PC-3 (cell line): Measurements from ENCODE around the gene IRX4. TPM values are rescaled to one million over a fixed set of nuclear protein-coding genes. Genes with fewer than 3 reads are reported as not detected.

Source experiments
- ATAC-seq: fragments of 200-7000 bp; cut with Tn5 transposase; 2 replicates; pipeline ENCODE4 v1.9.1; 2020; ENCODE audit warnings: mild to moderate bottlenecking, moderate library complexity
- BruUV-seq: library from RNA; stranded (reverse); fragments of 400-500 nt; replicated peaks from 2 replicates; lab custom pipeline; 2021; lab: Mats Ljungman, UMichigan
- CTCF ChIA-PET: fragments of 300-600 bp; sonication (Branson Sonifier 250); formaldehyde crosslinking; loops from one replicate; lab custom pipeline; 2022; ENCODE audit warnings: antibody characterized with exemption; lab: Charles Lee
- POLR2A ChIA-PET: fragments of 300-600 bp; sonication (Branson Sonifier 250); formaldehyde crosslinking; loops from one replicate; lab custom pipeline; 2022; ENCODE audit warnings: antibody characterized with exemption; ENCODE audit not compliant: unreplicated experiment; lab: Charles Lee
- DNase-seq: peaks from one replicate; pipeline ENCODE4 v3.0.0-alpha.2; 2015
- H2AFZ ChIP-seq: fragments of 300-600 bp; sonication (generic); 2 replicates; pipeline ENCODE4 v1.6.0; 2016; ENCODE audit warnings: antibody characterized with exemption, low read length
- H3F3A ChIP-seq: fragments of 300-600 bp; sonication (generic); one replicate; pipeline ENCODE4 v1.6.0; 2017; ENCODE audit warnings: antibody characterized with exemption, low read length, control low read depth, mild to moderate bottlenecking; ENCODE audit not compliant: unreplicated experiment
- H3K27ac ChIP-seq: fragments of 300-600 bp; sonication (generic); 2 replicates; pipeline ENCODE4 v1.5.1; 2016; ENCODE audit warnings: mild to moderate bottlenecking, low read length
- H3K27me3 ChIP-seq: fragments of 300-600 bp; sonication (generic); 2 replicates; pipeline ENCODE4 v1.6.1; 2016; ENCODE audit warnings: low read length, mixed read lengths
- H3K36me3 ChIP-seq: fragments of 300-600 bp; sonication (generic); 2 replicates; pipeline ENCODE4 v1.6.1; 2016; ENCODE audit warnings: low read depth, mixed run types, low read length, mixed read lengths
- H3K4me1 ChIP-seq: fragments of 300-600 bp; sonication (generic); 2 replicates; pipeline ENCODE4 v1.5.1; 2016; ENCODE audit warnings: low read length; ENCODE audit not compliant: insufficient read depth
- H3K4me2 ChIP-seq: fragments of 300-600 bp; sonication (generic); 2 replicates; pipeline ENCODE4 v1.6.0; 2016; ENCODE audit warnings: low read length
- H3K4me3 ChIP-seq: fragments of 300-600 bp; sonication (generic); 2 replicates; pipeline ENCODE4 v1.5.1; 2016; ENCODE audit warnings: mild to moderate bottlenecking, low read length, mixed read lengths
- H3K79me2 ChIP-seq: fragments of 300-600 bp; sonication (generic); 2 replicates; pipeline ENCODE4 v1.6.1; 2017; ENCODE audit warnings: low read length, mixed read lengths
- H3K9ac ChIP-seq: fragments of 300-600 bp; sonication (generic); 2 replicates; pipeline ENCODE4 v1.6.0; 2016; ENCODE audit warnings: mild to moderate bottlenecking, low read length
- H3K9me2 ChIP-seq: fragments of 300-600 bp; sonication (generic); replicated peaks from 2 replicates; pipeline ENCODE4 v1.6.1; 2016; ENCODE audit warnings: mixed run types, low read length, mixed read lengths
- H3K9me3 ChIP-seq: fragments of 300-600 bp; sonication (generic); 2 replicates; pipeline ENCODE4 v1.6.1; 2016; ENCODE audit warnings: low read length, mixed read lengths
- H4K20me1 ChIP-seq: fragments of 300-600 bp; sonication (generic); 2 replicates; pipeline ENCODE4 v1.6.1; 2016; ENCODE audit warnings: low read length, mixed read lengths
- EZH2 ChIP-seq: fragments of 300-600 bp; sonication (generic); IDR thresholded peaks from one replicate; pipeline ENCODE4 v1.6.1; 2017; ENCODE audit warnings: antibody characterized with exemption, mild to moderate bottlenecking, low read length; ENCODE audit not compliant: unreplicated experiment
- EZH2phosphoT487 ChIP-seq: fragments of 300-600 bp; sonication (generic); IDR thresholded peaks from 2 replicates; pipeline ENCODE4 v1.6.1; 2018; ENCODE audit warnings: mild to moderate bottlenecking, antibody characterized with exemption, low read length, borderline replicate concordance
- intact Hi-C: fragments of 100-400 bp; cut with micrococcal nuclease; formaldehyde crosslinking; loops from 2 replicates; pipeline ENCODE4 v1.9.0; 2023
- total RNA-seq: library from RNA; depleted of rRNA; stranded (reverse); fragments of >200 nt; gene quantifications from 2 replicates; pipeline ENCODE4 v1.2.3, GENCODE V29; 2014
- TF ChIP-seq, protein P1 (sequence below): fragments of 300-600 bp; sonication (generic); conservative IDR thresholded peaks from 2 replicates; pipeline ENCODE4 v1.5.1; 2017; ENCODE audit warnings: antibody characterized with exemption, low read depth, mild to moderate bottlenecking, low read length

Gene IRX4
- total RNA-seq, 1 experiment from 2014 or later, result not detected

DNA sequence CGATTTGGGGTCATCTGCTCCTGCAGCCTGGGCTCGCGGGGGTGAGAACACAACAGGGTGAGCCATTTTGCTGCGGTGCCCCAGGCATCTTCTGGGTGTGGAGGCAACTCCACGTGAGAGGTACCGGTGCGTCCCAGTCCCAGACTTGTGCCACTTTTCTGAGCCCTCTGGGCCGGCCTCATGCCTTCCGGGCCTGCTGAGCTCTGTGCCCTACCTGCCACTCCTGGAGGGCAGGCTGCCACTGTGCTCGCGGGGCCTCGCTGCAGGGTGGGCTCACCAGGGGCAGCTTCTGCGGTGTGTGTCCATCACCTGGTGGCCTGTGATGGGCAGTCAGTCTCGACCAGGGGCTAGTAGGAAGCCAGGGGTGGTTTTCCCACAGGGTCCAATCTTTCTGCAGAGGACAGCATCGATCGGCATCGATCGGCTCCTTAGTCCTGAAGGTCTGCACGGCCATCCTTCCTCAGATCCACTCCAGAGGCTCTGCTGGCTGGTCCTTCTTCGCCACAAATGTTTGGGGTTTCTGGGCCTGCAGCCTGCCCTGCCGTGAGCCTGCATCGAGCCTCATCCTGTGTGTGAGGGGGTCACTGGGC lies 22.6 kb downstream of the IRX4 start:
- intact Hi-C loops, result no loop called here
- Histone ChIP-seq H3K79me2 (no peaks in the 10 kb centered on the region), H3K4me1 (no peaks in the 10 kb centered on the region), H3F3A (no peaks in the 10 kb centered on the region), H2AFZ (no peak overlapping the region), H3K4me3 (no peak overlapping the region), H3K4me2 (no peak overlapping the region), H3K9ac (no peak overlapping the region), H3K27ac (no peak overlapping the region), H3K27me3 (peaks cover 51% of the 10 kb centered on the region), H3K9me2 (no peaks in the 10 kb centered on the region), H3K9me3 (no peaks in the 10 kb centered on the region), H3K36me3 (no peaks in the 10 kb centered on the region), H4K20me1 (no peaks in the 10 kb centered on the region)
- ATAC-seq, result no peak
- TF ChIP-seq EZH2 (no peak), EZH2phosphoT487 (no peak)
- TF ChIP-seq, protein P1, sequence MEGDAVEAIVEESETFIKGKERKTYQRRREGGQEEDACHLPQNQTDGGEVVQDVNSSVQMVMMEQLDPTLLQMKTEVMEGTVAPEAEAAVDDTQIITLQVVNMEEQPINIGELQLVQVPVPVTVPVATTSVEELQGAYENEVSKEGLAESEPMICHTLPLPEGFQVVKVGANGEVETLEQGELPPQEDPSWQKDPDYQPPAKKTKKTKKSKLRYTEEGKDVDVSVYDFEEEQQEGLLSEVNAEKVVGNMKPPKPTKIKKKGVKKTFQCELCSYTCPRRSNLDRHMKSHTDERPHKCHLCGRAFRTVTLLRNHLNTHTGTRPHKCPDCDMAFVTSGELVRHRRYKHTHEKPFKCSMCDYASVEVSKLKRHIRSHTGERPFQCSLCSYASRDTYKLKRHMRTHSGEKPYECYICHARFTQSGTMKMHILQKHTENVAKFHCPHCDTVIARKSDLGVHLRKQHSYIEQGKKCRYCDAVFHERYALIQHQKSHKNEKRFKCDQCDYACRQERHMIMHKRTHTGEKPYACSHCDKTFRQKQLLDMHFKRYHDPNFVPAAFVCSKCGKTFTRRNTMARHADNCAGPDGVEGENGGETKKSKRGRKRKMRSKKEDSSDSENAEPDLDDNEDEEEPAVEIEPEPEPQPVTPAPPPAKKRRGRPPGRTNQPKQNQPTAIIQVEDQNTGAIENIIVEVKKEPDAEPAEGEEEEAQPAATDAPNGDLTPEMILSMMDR, result no peak
- BruUV-seq, result no TSS peak
- ChIA-PET POLR2A (no interaction called here), CTCF (no interaction called here)
- DNase-seq, result no peak

DNA sequence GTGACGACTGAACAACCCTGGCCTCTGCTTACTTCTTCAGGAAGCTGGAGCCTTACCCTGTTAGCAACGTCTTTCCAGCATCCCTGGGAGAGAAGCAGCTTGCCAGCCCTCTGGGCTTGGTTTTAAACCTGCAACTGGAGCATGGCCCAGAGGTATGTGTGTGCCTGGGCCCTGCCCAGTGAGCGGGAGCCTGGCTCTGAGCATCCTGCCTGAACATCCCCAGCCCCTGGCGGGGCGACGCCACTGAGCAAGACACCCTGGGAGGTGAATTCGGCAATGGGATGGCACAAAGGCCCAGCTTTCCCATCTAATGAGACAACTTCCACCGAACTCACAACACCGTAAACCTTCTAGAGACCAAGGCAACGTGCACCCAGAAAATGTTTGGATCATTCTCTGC lies 23.6 kb downstream of the IRX4 start:
- Histone ChIP-seq H3K4me1 (no peaks in the 10 kb centered on the region), H3K9me2 (no peaks in the 10 kb centered on the region), H3K27me3 (peaks cover 51% of the 10 kb centered on the region), H3K27ac (no peak overlapping the region), H4K20me1 (no peaks in the 10 kb centered on the region), H3F3A (no peaks in the 10 kb centered on the region), H3K79me2 (no peaks in the 10 kb centered on the region), H3K4me2 (no peak overlapping the region), H3K36me3 (no peaks in the 10 kb centered on the region), H3K9me3 (no peaks in the 10 kb centered on the region), H3K4me3 (no peak overlapping the region), H3K9ac (no peak overlapping the region), H2AFZ (no peak overlapping the region)
- BruUV-seq, result no TSS peak
- ChIA-PET POLR2A (no interaction called here), CTCF (no interaction called here)
- intact Hi-C loops, result no loop called here
- TF ChIP-seq EZH2phosphoT487 (no peak), EZH2 (no peak)
- TF ChIP-seq, protein P1, result no peak
- DNase-seq (no peak), ATAC-seq (no peak)

DNA sequence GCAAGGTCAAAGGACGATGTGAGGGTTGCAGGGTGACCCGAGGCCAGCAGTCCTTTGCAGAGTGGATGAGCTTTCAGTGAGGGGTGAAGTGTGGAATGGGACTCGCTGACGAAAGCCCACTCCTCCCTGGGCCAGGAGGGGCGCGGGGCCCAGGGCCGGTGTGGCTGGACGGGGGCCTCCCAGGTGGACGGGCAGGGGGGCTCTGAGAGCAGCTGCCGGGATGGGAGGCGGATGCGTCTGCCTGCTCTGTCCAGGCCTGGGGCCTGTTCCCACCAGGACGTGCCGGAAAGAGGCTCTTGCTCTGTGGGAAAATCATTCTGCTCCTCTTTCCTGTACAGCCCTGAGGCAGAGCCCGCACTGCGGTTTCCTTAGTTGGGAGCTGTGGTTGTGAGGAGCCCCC lies 24.3 kb downstream of the IRX4 start:
- Histone ChIP-seq H3K4me1 (no peaks in the 10 kb centered on the region), H3K9me3 (no peaks in the 10 kb centered on the region), H3K9ac (no peak overlapping the region), H3F3A (no peaks in the 10 kb centered on the region), H3K4me2 (no peak overlapping the region), H3K79me2 (no peaks in the 10 kb centered on the region), H3K36me3 (no peaks in the 10 kb centered on the region), H3K27ac (no peak overlapping the region), H3K4me3 (no peak overlapping the region), H3K9me2 (no peaks in the 10 kb centered on the region), H2AFZ (no peak overlapping the region), H3K27me3 (peaks cover 50% of the 10 kb centered on the region), H4K20me1 (no peaks in the 10 kb centered on the region)
- no TSS peak for BruUV-seq
- intact Hi-C loops, result no loop called here
- DNase-seq (no peak), ATAC-seq (no peak)
- no peak for TF ChIP-seq EZH2
- TF ChIP-seq EZH2phosphoT487, result no peak
- TF ChIP-seq, protein P1, result no peak
- ChIA-PET POLR2A (no interaction called here), CTCF (no interaction called here)
